GM23338 (cell line): Measurements from ENCODE around the gene FAM216A. TPM values are rescaled to one million over a fixed set of nuclear protein-coding genes. Genes with fewer than 3 reads are reported as not detected.

Source experiments
- ATAC-seq: fragments of 200-7000 bp; cut with Tn5 transposase; 3 replicates; pipeline ENCODE4 v1.9.1; 2020
- DNase-seq: peaks from one replicate; pipeline ENCODE4 v3.0.0-alpha.2; 2015; ENCODE audit warnings: low spot score
- H2AFZ ChIP-seq: fragments of 200-600 bp; sonication (generic); 2 replicates; pipeline ENCODE4 v1.8.0; 2016; ENCODE audit warnings: antibody characterized with exemption, mild to moderate bottlenecking, moderate library complexity
- H3F3A ChIP-seq: fragments of 200-600 bp; sonication (generic); replicated peaks from 2 replicates; pipeline ENCODE4 v1.8.0; 2017; ENCODE audit warnings: antibody characterized with exemption, mixed run types, low read depth
- H3K27ac ChIP-seq: fragments of 200-600 bp; sonication (generic); 2 replicates; pipeline ENCODE4 v1.6.1; 2016; ENCODE audit warnings: low read depth
- H3K27me3 ChIP-seq: fragments of 200-600 bp; sonication (generic); 2 replicates; pipeline ENCODE4 v1.8.0; 2016; ENCODE audit warnings: mild to moderate bottlenecking, mixed run types, moderate library complexity; ENCODE audit not compliant: insufficient read depth
- H3K36me3 ChIP-seq: fragments of 200-600 bp; sonication (generic); 2 replicates; pipeline ENCODE4 v1.8.0; 2016; ENCODE audit warnings: mild to moderate bottlenecking; ENCODE audit not compliant: insufficient read depth
- H3K4me1 ChIP-seq: fragments of 200-600 bp; sonication (generic); 2 replicates; pipeline ENCODE4 v1.8.0; 2016; ENCODE audit warnings: mild to moderate bottlenecking, moderate library complexity; ENCODE audit not compliant: insufficient read depth
- H3K4me2 ChIP-seq: fragments of 200-600 bp; sonication (generic); 2 replicates; pipeline ENCODE4 v1.7.1; 2017; ENCODE audit warnings: mixed run types
- H3K4me3 ChIP-seq: fragments of 200-600 bp; sonication (generic); 2 replicates; pipeline ENCODE4 v1.6.1; 2016; ENCODE audit warnings: mixed run types
- H3K79me2 ChIP-seq: fragments of 200-600 bp; sonication (generic); replicated peaks from 2 replicates; pipeline ENCODE4 v1.8.0; 2017; ENCODE audit warnings: mild to moderate bottlenecking; ENCODE audit not compliant: insufficient read depth
- H3K9me2 ChIP-seq: fragments of 200-600 bp; sonication (generic); 2 replicates; pipeline ENCODE4 v1.8.0; 2017; ENCODE audit not compliant: insufficient read depth
- H4K20me1 ChIP-seq: fragments of 200-600 bp; sonication (generic); replicated peaks from 2 replicates; pipeline ENCODE4 v1.8.0; 2017; ENCODE audit warnings: mild to moderate bottlenecking; ENCODE audit not compliant: insufficient read depth
- H3K27ac Mint-ChIP-seq: 2 replicates; pipeline ENCODE4 v1.8.0; 2020; ENCODE audit warnings: inconsistent platforms, mild to moderate bottlenecking, moderate library complexity, mixed read lengths
- H3K27me3 Mint-ChIP-seq: 3 replicates; pipeline ENCODE4 v1.8.0; 2022; ENCODE audit warnings: low read depth, mild to moderate bottlenecking, moderate library complexity, mixed read lengths, inconsistent platforms; ENCODE audit not compliant: insufficient read depth, poor library complexity
- H3K36me3 Mint-ChIP-seq: 3 replicates; pipeline ENCODE4 v1.8.0; 2021; ENCODE audit warnings: low read depth, mild to moderate bottlenecking, inconsistent platforms, moderate library complexity, mixed read lengths
- H3K4me1 Mint-ChIP-seq: 3 replicates; pipeline ENCODE4 v1.8.0; 2020; ENCODE audit warnings: mild to moderate bottlenecking, inconsistent platforms, mixed read lengths
- H3K4me3 Mint-ChIP-seq: 3 replicates; pipeline ENCODE4 v1.8.0; 2021; ENCODE audit warnings: moderate library complexity, mild to moderate bottlenecking, inconsistent platforms, mixed read lengths
- H3K9me3 Mint-ChIP-seq: 3 replicates; pipeline ENCODE4 v1.8.0; 2020; ENCODE audit warnings: moderate library complexity, mild to moderate bottlenecking, inconsistent platforms, mixed read lengths
- CREB1 ChIP-seq: fragments of 250-450 bp; sonication (Bioruptor Pico); IDR thresholded peaks from 2 replicates; pipeline ENCODE4 v1.5.0; 2020; ENCODE audit warnings: low read depth, mild to moderate bottlenecking, moderate library complexity
- CTCF ChIP-seq, 2 experiments: fragments of 200-600 bp in 1 of 2; sonication (generic) in 1 of 2; conservative IDR thresholded peaks; 2 replicates each; pipeline versions ENCODE4 v1.5.1 to v1.6.1; 2016 to 2017; ENCODE audit warnings: antibody characterized with exemption in 2 of 2, low read depth in 2 of 2, mild to moderate bottlenecking in 2 of 2, moderate library complexity in 1 of 2
- ETS1 ChIP-seq: IDR thresholded peaks from 2 replicates; pipeline ENCODE4 v1.6.1; 2016; ENCODE audit warnings: antibody characterized with exemption
- EZH2 ChIP-seq: fragments of 200-600 bp; sonication (generic); IDR thresholded peaks from one replicate; pipeline ENCODE4 v1.8.0; 2017; ENCODE audit warnings: antibody characterized with exemption, mild to moderate bottlenecking, low read depth; ENCODE audit not compliant: unreplicated experiment
- EZH2phosphoT487 ChIP-seq: fragments of 200-600 bp; sonication (generic); IDR thresholded peaks from one replicate; pipeline ENCODE4 v1.8.1; 2018; ENCODE audit warnings: antibody characterized with exemption; ENCODE audit not compliant: unreplicated experiment
- JUNB ChIP-seq: IDR thresholded peaks from one replicate; pipeline ENCODE4 v1.6.1; 2016; ENCODE audit warnings: antibody characterized with exemption; ENCODE audit not compliant: unreplicated experiment
- NANOG ChIP-seq: IDR thresholded peaks from 2 replicates; pipeline ENCODE4 v1.6.1; 2016; ENCODE audit warnings: antibody characterized with exemption, borderline replicate concordance
- POLR2AphosphoS5 ChIP-seq: IDR thresholded peaks from 2 replicates; pipeline ENCODE4 v1.6.1; 2016; ENCODE audit warnings: antibody characterized with exemption, low read depth
- REST ChIP-seq: IDR thresholded peaks from one replicate; pipeline ENCODE4 v1.6.1; 2018; ENCODE audit warnings: antibody characterized with exemption; ENCODE audit not compliant: unreplicated experiment
- STAT1 ChIP-seq: IDR thresholded peaks from one replicate; pipeline ENCODE4 v1.6.1; 2016; ENCODE audit warnings: antibody characterized with exemption; ENCODE audit not compliant: unreplicated experiment
- ZNF114 ChIP-seq: fragments of 250-450 bp; sonication (Bioruptor Pico); IDR thresholded peaks from 2 replicates; pipeline ENCODE4 v1.5.0; 2020; ENCODE audit warnings: mild to moderate bottlenecking, moderate library complexity
- ZNF331 ChIP-seq: fragments of 250-450 bp; sonication (Bioruptor Pico); IDR thresholded peaks from 2 replicates; pipeline ENCODE4 v1.5.0; 2020; ENCODE audit warnings: low read depth, mild to moderate bottlenecking, moderate library complexity
- ZNF462 ChIP-seq: fragments of 250-450 bp; sonication (Bioruptor Pico); IDR thresholded peaks from 2 replicates; pipeline ENCODE4 v1.5.0; 2020; ENCODE audit warnings: mild to moderate bottlenecking, moderate library complexity
- polyA plus RNA-seq: library from polyadenylated mRNA; unstranded; fragments of >200 nt; fragmentation: Nextera tagmentation; extraction: Ambion mirVana; gene quantifications from 2 replicates; pipeline ENCODE4 v1.2.1, GENCODE V29; 2016
- total RNA-seq: library from RNA; depleted of rRNA; stranded (reverse); fragments of >200 nt; shearing (Covaris generic); gene quantifications from 2 replicates; pipeline ENCODE4 v1.2.3, GENCODE V29; 2014

Gene FAM216A
- total and polyA plus RNA-seq, 2 experiments from 2014 or later = 27.1 to 53.0 TPM

GRCh38 chr12:110451263-110451662 lies 17.4 kb upstream of the FAM216A start:
- Histone ChIP-seq H3K36me3 (peaks cover 30% of the 10 kb centered on the region; the same call in 1 of the 2 replicates), H3K4me3 (no peak overlapping the region), H3K27me3 (no peaks in the 10 kb centered on the region), H3F3A (peaks cover 8% of the 10 kb centered on the region; the same call in 1 of the 2 replicates), H3K79me2 (peaks cover 31% of the 10 kb centered on the region), H3K9me2 (no peaks in the 10 kb centered on the region), H3K27ac (peak overlapping the region; percentile 87; the same call in 1 of the 2 replicates), H4K20me1 (peaks cover 14% of the 10 kb centered on the region; the same call in 1 of the 2 replicates), H3K4me2 (no peak overlapping the region), H3K4me1 (no peaks in the 10 kb centered on the region), H2AFZ (no peak overlapping the region)
- H3K4me1 Mint-ChIP-seq = peaks cover 5% of the 10 kb centered on the region; the same call in 2 of the 3 replicates
- H3K4me3 Mint-ChIP-seq = no peak overlapping the region
- no peak overlapping the region for H3K27ac Mint-ChIP-seq
- H3K9me3 Mint-ChIP-seq = no peaks in the 10 kb centered on the region
- TF ChIP-seq CTCF (conservative IDR thresholded peaks at IDR 0.05; ENCODE audit: low read depth in 2 of 2) (no peak), ZNF114 (CRISPR knock-in tag) (no peak), POLR2AphosphoS5 (no peak), ZNF331 (CRISPR knock-in tag) (no peak), EZH2phosphoT487 (no peak), JUNB (no peak), ETS1 (no peak), CREB1 (no peak), ZNF462 (CRISPR knock-in tag) (no peak), EZH2 (no peak), NANOG (no peak), STAT1 (no peak), REST (no peak)
- peaks cover 9% of the 10 kb centered on the region for H3K27me3 Mint-ChIP-seq
- H3K36me3 Mint-ChIP-seq = peaks cover 38% of the 10 kb centered on the region
- no peak for DNase-seq
- ATAC-seq = no peak
